HG02588 (cell line): Measurements from ENCODE around the gene DAZ3.
"Not testable (repeated sequence)": the region's sequence is repeated elsewhere in the genome, so short reads cannot be mapped to it uniquely, and the experiment has no call there.

Source experiments
- ATAC-seq: cut with Tn5 transposase; IDR thresholded peaks from one replicate; pipeline ENCODE4 v1.9.1; 2021; ENCODE audit warnings: mild to moderate bottlenecking, moderate library complexity; ENCODE audit not compliant: unreplicated experiment

The DAZ3 gene

DNA sequence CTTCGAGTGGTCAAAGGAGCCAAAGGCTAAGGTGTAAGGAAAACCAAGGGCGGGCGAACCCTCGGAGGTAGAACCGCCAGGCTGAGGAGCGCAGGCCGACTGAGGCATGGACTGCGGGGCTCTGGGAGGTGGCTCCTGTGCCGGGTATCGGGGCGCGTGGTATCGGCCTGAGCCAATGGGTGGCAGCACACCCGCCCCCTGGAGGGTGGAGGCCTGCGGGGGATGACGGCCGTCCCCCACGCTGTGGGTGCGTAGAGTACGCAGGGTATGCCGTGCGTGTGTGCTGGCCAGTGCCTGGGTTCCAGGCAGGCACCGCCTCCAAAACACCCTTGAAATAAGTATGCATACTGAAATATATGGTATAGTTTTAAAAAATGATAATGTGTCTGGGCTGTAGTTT lies at the start of gene DAZ3:
Gene DAZ3, minus strand, starts transcription at position 101 of the 400 bp plus-strand sequence. CDS start 208 bp downstream, outside the sequence.
- not testable (repeated sequence) for ATAC-seq

DNA sequence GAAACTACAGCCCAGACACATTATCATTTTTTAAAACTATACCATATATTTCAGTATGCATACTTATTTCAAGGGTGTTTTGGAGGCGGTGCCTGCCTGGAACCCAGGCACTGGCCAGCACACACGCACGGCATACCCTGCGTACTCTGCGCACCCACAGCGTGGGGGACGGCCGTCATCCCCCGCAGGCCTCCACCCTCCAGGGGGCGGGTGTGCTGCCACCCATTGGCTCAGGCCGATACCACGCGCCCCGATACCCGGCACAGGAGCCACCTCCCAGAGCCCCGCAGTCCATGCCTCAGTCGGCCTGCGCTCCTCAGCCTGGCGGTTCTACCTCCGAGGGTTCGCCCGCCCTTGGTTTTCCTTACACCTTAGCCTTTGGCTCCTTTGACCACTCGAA lies 20.4 kb upstream of the DAZ3 start, which contains the start of gene DAZ4:
Gene DAZ4, plus strand, starts transcription at position 301 of the 400 bp plus-strand sequence. CDS start 208 bp downstream, outside the sequence.
- ATAC-seq = not testable (repeated sequence)

GRCh38 chrY:24825069-24825468 lies 11.9 kb upstream of the DAZ3 start:
- not testable (repeated sequence) for ATAC-seq

- ATAC-seq = not testable (repeated sequence)
Observed at GRCh38 chrY:24824184-24824879, 11.1 kb upstream of the DAZ3 start.

DNA sequence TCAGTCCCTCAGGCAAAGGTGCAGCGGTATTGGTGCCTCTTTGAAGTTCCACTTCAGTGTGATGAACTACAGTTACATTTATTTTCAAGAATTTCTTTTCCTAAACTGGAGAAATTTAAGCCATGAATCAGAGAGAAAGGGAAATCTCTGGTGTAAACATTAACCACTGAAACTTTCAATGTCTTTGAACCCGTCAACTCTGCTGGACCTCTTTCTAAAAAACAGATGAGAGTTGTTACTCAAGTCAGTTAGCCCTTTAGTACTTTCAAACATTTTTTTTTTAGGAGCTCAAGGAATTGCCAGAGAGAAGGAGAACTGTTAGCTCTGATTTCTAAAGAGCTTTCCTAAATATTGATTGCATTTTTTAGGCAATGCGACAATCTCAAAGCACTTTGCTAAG lies 8.6 kb upstream of the DAZ3 start:
- ATAC-seq = not testable (repeated sequence)
